ENCODE data around the gene CYB561D1.

The CYB561D1 gene

GRCh38 chr1:109523706-109524105 is 29.8 kb downstream of the CYB561D1 start:
- DNase-seq (ENCODE audit: low spot score) = no peak
- no peak overlapping the region for H3K27ac ChIP-seq
- CTCF ChIA-PET = interaction anchor here (1.0 to 2.0 kb wide), 2 partner anchors 9 to 30 kb away, joined by 3 to 8 read pairs; partner anchors contain the start of gene CYB561D1
- POLR2A ChIA-PET (ENCODE audit: low non-redundant PET) = no interaction called here
- TF ChIP-seq CTCF (conservative IDR thresholded peaks at IDR 0.05; ENCODE audit: low read depth) = no peak

- no peak for TF ChIP-seq CTCF (conservative IDR thresholded peaks at IDR 0.05; ENCODE audit: low read depth)
- no peak for DNase-seq (ENCODE audit: low spot score)
- H3K27ac ChIP-seq = no peak overlapping the region
- CTCF ChIA-PET = interaction anchor here (0.8 kb wide), 1 partner anchor 128 kb away, joined by 6 read pairs; no protein-coding TSS in a partner anchor
- POLR2A ChIA-PET (ENCODE audit: low non-redundant PET) = no interaction called here
Observed at GRCh38 chr1:109527098-109527811, 33.4 kb downstream of the CYB561D1 start.

GRCh38 chr1:109527846-109528695 is 34.2 kb downstream of the CYB561D1 start:
- ChIA-PET POLR2A (ENCODE audit: low non-redundant PET) (no interaction called here), CTCF (interaction anchor here (0.8 to 1.2 kb wide), 2 partner anchors 37 to 42 kb away, joined by 3 to 4 read pairs; no protein-coding TSS in a partner anchor)
- no peak for TF ChIP-seq CTCF (conservative IDR thresholded peaks at IDR 0.05; ENCODE audit: low read depth)
- H3K27ac ChIP-seq = no peak overlapping the region
- no peak for DNase-seq (ENCODE audit: low spot score)

- CTCF ChIA-PET = interaction anchor here (0.8 to 1.2 kb wide), 2 partner anchors 38 to 41 kb away, joined by 3 to 4 read pairs; no protein-coding TSS in a partner anchor
- H3K27ac ChIP-seq = no peak overlapping the region
- POLR2A ChIA-PET (ENCODE audit: low non-redundant PET) = interaction anchor here (0.6 kb wide), 1 partner anchor 19 kb away, joined by 3 read pairs; the partner anchor contains the start of gene GNAI3
Observed at GRCh38 chr1:109528712-109529111, 34.8 kb downstream of the CYB561D1 start.

GRCh38 chr1:109529881-109530456 is 36.1 kb downstream of the CYB561D1 start:
- H3K27ac ChIP-seq = no peak overlapping the region
- ChIA-PET CTCF (interaction anchor here (0.7 to 6.9 kb wide), 5 partner anchors 8 to 40 kb away, joined by 3 to 180 read pairs (median 3); partner anchors contain the start of gene CYB561D1), POLR2A (ENCODE audit: low non-redundant PET) (no interaction called here)
- DNase-seq (ENCODE audit: low spot score) = no peak
- no peak for TF ChIP-seq CTCF (conservative IDR thresholded peaks at IDR 0.05; ENCODE audit: low read depth)

More at GRCh38 chr1:109528712-109529111, 34.8 kb downstream of the CYB561D1 start:
- DNase-seq (ENCODE audit: low spot score) = no peak
- TF ChIP-seq CTCF (conservative IDR thresholded peaks at IDR 0.05; ENCODE audit: low read depth) = no peak

Data from RWPE1 (cell line).